ENCODE measurements around the gene RGMA.

RGMA gene

DNA sequence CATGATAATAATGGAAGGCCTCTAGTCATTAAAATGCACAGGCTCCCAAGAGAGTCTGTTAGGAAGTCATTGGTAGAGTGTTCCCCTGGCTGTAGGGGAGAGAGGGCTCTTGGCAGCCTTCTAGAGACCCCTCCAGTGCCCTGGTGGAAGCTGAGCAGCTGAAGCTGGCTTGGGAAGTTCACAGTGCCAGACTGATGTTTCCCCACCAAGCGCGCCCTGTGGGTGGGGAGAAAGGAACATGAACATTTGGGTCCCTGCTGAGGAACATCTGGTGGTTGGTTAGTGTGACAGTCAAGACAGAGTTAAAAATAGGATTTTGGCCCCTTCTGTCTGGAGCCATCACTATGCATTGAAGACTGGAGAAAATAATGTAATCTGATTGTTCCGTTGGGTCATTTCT, 37.1 kb upstream of the RGMA start:
- Histone ChIP-seq H3K79me2 (ENCODE audit: control insufficient read depth, insufficient read depth, low read length, poor library complexity) (no peaks in the 10 kb centered on the region), H3K36me3 (ENCODE audit: control insufficient read depth in 1 of 2, insufficient read depth in 2 of 2, low read length in 2 of 2) (no peaks in the 10 kb centered on the region), H3K4me3 (ENCODE audit: low read depth, low read length) (no peak overlapping the region), H2BK5ac (ENCODE audit: low read depth, low read length, poor library complexity) (no peak overlapping the region), H2AK5ac (ENCODE audit: low read length) (no peak overlapping the region), H4K91ac (ENCODE audit: low read depth, low read length) (no peak overlapping the region), H3K14ac (ENCODE audit: low read length) (no peak overlapping the region), H2BK120ac (ENCODE audit: insufficient read depth, low read length, poor library complexity) (no peak overlapping the region), H3K4me1 (ENCODE audit: control insufficient read depth in 1 of 2, insufficient read depth in 2 of 2, low read length in 2 of 2) (no peaks in the 10 kb centered on the region), H3K27ac (ENCODE audit: low read depth, low read length) (no peak overlapping the region), H3K9me3 (ENCODE audit: insufficient read depth, low read depth, low read length) (peaks cover 4% of the 10 kb centered on the region), H3K27me3 (ENCODE audit: insufficient read depth, low read length) (no peaks in the 10 kb centered on the region), H3K79me1 (ENCODE audit: low read length) (no peaks in the 10 kb centered on the region), H3K4me2 (ENCODE audit: low read length) (no peak overlapping the region), H4K12ac (ENCODE audit: low read depth, low read length) (no peak overlapping the region), H2BK12ac (ENCODE audit: low read length) (no peak overlapping the region), H3K18ac (ENCODE audit: low read length) (no peak overlapping the region), H3K9ac (ENCODE audit: low read length) (no peak overlapping the region), H3K4ac (ENCODE audit: low read depth, low read length) (no peak overlapping the region), H4K8ac (ENCODE audit: low read depth, low read length) (no peak overlapping the region), H3K23ac (ENCODE audit: low read length) (no peak overlapping the region), H2AFZ (ENCODE audit: insufficient read depth, low read length, poor library complexity) (no peak overlapping the region)
- no CpG with 5 or more reads among the region's 3 CpGs for WGBS (ENCODE audit: extremely low coverage, insufficient coverage, insufficient read length)
- DNase-seq, result no peak

DNA sequence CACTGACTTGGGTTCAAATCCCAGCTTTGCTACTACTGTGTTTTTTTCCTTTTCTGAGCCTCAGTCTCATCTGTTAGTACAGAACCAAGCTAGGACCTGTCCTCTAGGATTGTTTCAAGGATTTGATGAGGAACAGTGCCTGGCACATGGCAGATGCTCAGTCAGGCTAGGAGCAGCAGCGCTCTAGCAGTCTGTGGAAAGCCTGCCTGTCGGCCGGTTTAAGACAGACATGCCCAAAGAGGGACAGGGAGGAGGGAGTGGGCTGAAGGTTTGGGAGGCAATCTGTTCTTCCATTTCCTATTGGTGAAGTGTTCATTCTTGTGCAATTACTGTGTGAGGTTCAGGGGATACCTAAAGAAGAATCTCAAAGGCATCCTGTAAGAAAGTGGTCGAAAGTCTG, 35.1 kb upstream of the RGMA start:
- H3K9ac ChIP-seq (ENCODE audit: low read length), result no peak overlapping the region
- H3K4me1 ChIP-seq (ENCODE audit: control insufficient read depth in 1 of 2, insufficient read depth in 2 of 2, low read length in 2 of 2), result no peaks in the 10 kb centered on the region
- H3K9me3 ChIP-seq (ENCODE audit: insufficient read depth, low read depth, low read length), result no peaks in the 10 kb centered on the region
- no peak for DNase-seq
- H2BK5ac ChIP-seq (ENCODE audit: low read depth, low read length, poor library complexity), result no peak overlapping the region
- H3K18ac ChIP-seq (ENCODE audit: low read length), result no peak overlapping the region
- H2BK12ac ChIP-seq (ENCODE audit: low read length), result no peak overlapping the region
- no peaks in the 10 kb centered on the region for H3K79me1 ChIP-seq (ENCODE audit: low read length)
- no peak overlapping the region for H3K4ac ChIP-seq (ENCODE audit: low read depth, low read length)
- no peak overlapping the region for H4K12ac ChIP-seq (ENCODE audit: low read depth, low read length)
- no peak overlapping the region for H2AK5ac ChIP-seq (ENCODE audit: low read length)
- H4K91ac ChIP-seq (ENCODE audit: low read depth, low read length), result no peak overlapping the region
- H3K27ac ChIP-seq (ENCODE audit: low read depth, low read length), result no peak overlapping the region
- H2AFZ ChIP-seq (ENCODE audit: insufficient read depth, low read length, poor library complexity), result no peak overlapping the region
- WGBS (ENCODE audit: extremely low coverage, insufficient coverage, insufficient read length), result no CpG with 5 or more reads among the region's 4 CpGs
- no peak overlapping the region for H2BK120ac ChIP-seq (ENCODE audit: insufficient read depth, low read length, poor library complexity)
- no peak overlapping the region for H4K8ac ChIP-seq (ENCODE audit: low read depth, low read length)
- H3K23ac ChIP-seq (ENCODE audit: low read length), result no peak overlapping the region
- no peaks in the 10 kb centered on the region for H3K36me3 ChIP-seq (ENCODE audit: control insufficient read depth in 1 of 2, insufficient read depth in 2 of 2, low read length in 2 of 2)
- no peak overlapping the region for H3K4me2 ChIP-seq (ENCODE audit: low read length)
- H3K27me3 ChIP-seq (ENCODE audit: insufficient read depth, low read length), result no peaks in the 10 kb centered on the region
- no peaks in the 10 kb centered on the region for H3K79me2 ChIP-seq (ENCODE audit: control insufficient read depth, insufficient read depth, low read length, poor library complexity)
- no peak overlapping the region for H3K4me3 ChIP-seq (ENCODE audit: low read depth, low read length)
- no peak overlapping the region for H3K14ac ChIP-seq (ENCODE audit: low read length)

DNA sequence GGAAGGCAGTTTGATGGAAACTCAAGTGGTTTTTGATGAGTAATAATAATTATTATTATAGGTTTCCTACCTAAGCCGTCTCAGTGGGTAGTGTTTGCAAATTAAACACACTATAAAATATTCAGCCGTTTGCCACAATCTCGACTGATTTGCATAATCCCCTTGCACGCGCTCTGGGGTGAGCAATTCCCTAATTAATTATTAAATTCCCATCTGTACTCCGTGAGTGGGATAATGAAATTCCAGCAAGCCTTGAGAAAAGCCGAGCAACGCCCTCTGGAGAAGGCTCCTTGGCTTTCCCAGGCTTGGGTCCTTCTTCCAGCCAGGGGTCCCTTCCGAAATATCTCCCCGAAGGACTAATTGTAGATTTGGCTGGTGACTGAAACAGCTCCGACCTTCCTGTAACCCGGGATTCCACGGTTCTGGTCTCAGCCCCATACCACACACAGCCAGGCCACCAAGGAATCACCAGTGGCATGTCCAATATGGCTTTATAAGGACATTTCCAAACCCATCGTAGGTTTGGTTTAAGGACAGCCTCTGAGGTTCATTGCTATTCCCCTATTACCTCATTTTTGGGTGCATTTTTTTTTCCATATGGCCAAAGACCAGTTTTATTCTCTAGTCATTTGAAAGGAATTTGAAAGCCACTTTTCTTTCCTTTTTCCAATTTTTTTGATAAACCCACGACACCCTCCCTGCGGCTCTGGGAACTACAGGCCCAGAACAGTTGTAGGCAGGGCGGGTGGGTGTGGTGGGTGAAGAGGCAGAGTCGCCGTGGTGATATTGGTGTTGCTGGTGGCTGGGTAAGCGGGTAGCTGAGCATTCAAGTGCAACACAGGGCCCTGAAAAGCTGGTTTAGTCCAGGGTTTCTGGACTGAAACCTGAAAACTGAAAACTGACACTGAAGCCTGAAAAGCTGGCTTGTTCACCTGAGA, 33.2 kb upstream of the RGMA start:
- H2BK12ac ChIP-seq (ENCODE audit: low read length), result no peak overlapping the region
- H3K18ac ChIP-seq (ENCODE audit: low read length), result no peak overlapping the region
- H3K9ac ChIP-seq (ENCODE audit: low read length), result no peak overlapping the region
- no CpG with 5 or more reads among the region's 20 CpGs for WGBS (ENCODE audit: extremely low coverage, insufficient coverage, insufficient read length)
- H3K79me1 ChIP-seq (ENCODE audit: low read length), result no peaks in the 10 kb centered on the region
- no peaks in the 10 kb centered on the region for H3K79me2 ChIP-seq (ENCODE audit: control insufficient read depth, insufficient read depth, low read length, poor library complexity)
- H3K4me2 ChIP-seq (ENCODE audit: low read length), result no peak overlapping the region
- no peak overlapping the region for H4K8ac ChIP-seq (ENCODE audit: low read depth, low read length)
- no peak overlapping the region for H3K23ac ChIP-seq (ENCODE audit: low read length)
- H3K27me3 ChIP-seq (ENCODE audit: insufficient read depth, low read length), result no peaks in the 10 kb centered on the region
- H3K27ac ChIP-seq (ENCODE audit: low read depth, low read length), result no peak overlapping the region
- H3K36me3 ChIP-seq (ENCODE audit: control insufficient read depth in 1 of 2, insufficient read depth in 2 of 2, low read length in 2 of 2), result no peaks in the 10 kb centered on the region
- no peak overlapping the region for H2AK5ac ChIP-seq (ENCODE audit: low read length)
- DNase-seq, result no peak
- H2BK5ac ChIP-seq (ENCODE audit: low read depth, low read length, poor library complexity), result no peak overlapping the region
- H3K4me3 ChIP-seq (ENCODE audit: low read depth, low read length), result no peak overlapping the region
- peaks cover 3% of the 10 kb centered on the region for H3K9me3 ChIP-seq (ENCODE audit: insufficient read depth, low read depth, low read length)
- no peak overlapping the region for H2AFZ ChIP-seq (ENCODE audit: insufficient read depth, low read length, poor library complexity)
- H3K4ac ChIP-seq (ENCODE audit: low read depth, low read length), result no peak overlapping the region
- no peak overlapping the region for H3K14ac ChIP-seq (ENCODE audit: low read length)
- no peak overlapping the region for H4K91ac ChIP-seq (ENCODE audit: low read depth, low read length)
- no peak overlapping the region for H2BK120ac ChIP-seq (ENCODE audit: insufficient read depth, low read length, poor library complexity)
- no peaks in the 10 kb centered on the region for H3K4me1 ChIP-seq (ENCODE audit: control insufficient read depth in 1 of 2, insufficient read depth in 2 of 2, low read length in 2 of 2)
- H4K12ac ChIP-seq (ENCODE audit: low read depth, low read length), result no peak overlapping the region

DNA sequence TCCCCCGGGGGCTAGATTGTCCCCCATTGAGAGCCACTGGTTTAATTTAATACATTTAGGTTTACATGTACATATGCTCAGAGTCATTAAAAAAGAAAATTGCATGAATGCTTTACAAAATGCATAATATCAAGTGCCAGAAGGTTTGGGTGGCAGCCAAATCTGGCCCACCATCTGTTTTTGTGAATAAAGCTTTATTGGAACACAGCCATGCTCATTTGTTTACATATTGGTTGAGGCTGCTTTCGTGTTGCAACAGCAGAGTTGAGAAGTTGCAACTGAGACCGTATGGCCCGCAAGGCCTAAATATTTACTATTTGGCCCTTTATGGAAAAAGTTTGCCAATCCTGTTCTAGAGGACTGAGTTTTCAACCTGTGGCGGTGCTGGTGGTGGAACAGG, 32.1 kb upstream of the RGMA start:
- Histone ChIP-seq H3K79me1 (ENCODE audit: low read length) (no peaks in the 10 kb centered on the region), H2BK12ac (ENCODE audit: low read length) (no peak overlapping the region), H3K4me2 (ENCODE audit: low read length) (no peak overlapping the region), H3K27me3 (ENCODE audit: insufficient read depth, low read length) (no peaks in the 10 kb centered on the region), H4K8ac (ENCODE audit: low read depth, low read length) (no peak overlapping the region), H2AK5ac (ENCODE audit: low read length) (no peak overlapping the region), H3K9me3 (ENCODE audit: insufficient read depth, low read depth, low read length) (peaks cover 3% of the 10 kb centered on the region), H3K4ac (ENCODE audit: low read depth, low read length) (no peak overlapping the region), H3K9ac (ENCODE audit: low read length) (no peak overlapping the region), H3K23ac (ENCODE audit: low read length) (no peak overlapping the region), H2BK120ac (ENCODE audit: insufficient read depth, low read length, poor library complexity) (no peak overlapping the region), H3K4me1 (ENCODE audit: control insufficient read depth in 1 of 2, insufficient read depth in 2 of 2, low read length in 2 of 2) (no peaks in the 10 kb centered on the region), H2BK5ac (ENCODE audit: low read depth, low read length, poor library complexity) (no peak overlapping the region), H3K36me3 (ENCODE audit: control insufficient read depth in 1 of 2, insufficient read depth in 2 of 2, low read length in 2 of 2) (no peaks in the 10 kb centered on the region), H3K14ac (ENCODE audit: low read length) (no peak overlapping the region), H3K4me3 (ENCODE audit: low read depth, low read length) (no peak overlapping the region), H4K12ac (ENCODE audit: low read depth, low read length) (no peak overlapping the region), H2AFZ (ENCODE audit: insufficient read depth, low read length, poor library complexity) (no peak overlapping the region), H3K79me2 (ENCODE audit: control insufficient read depth, insufficient read depth, low read length, poor library complexity) (no peaks in the 10 kb centered on the region), H3K27ac (ENCODE audit: low read depth, low read length) (no peak overlapping the region), H4K91ac (ENCODE audit: low read depth, low read length) (no peak overlapping the region), H3K18ac (ENCODE audit: low read length) (no peak overlapping the region)
- no CpG with 5 or more reads among the region's 5 CpGs for WGBS (ENCODE audit: extremely low coverage, insufficient coverage, insufficient read length)
- DNase-seq, result no peak
